ENCODE results near the gene GGA2. TPM values are rescaled to one million over a fixed set of nuclear protein-coding genes. Genes with fewer than 3 reads are reported as not detected.

Gene GGA2
- total RNA-seq, 1 donor from 2014 or later = 40.4 TPM

GRCh38 chr16:23500862-23501225 is 9.4 kb downstream of the GGA2 start:
- no peak for DNase-seq (ENCODE audit: low spot score)
- H3K4me1 Mint-ChIP-seq (ENCODE audit: low read depth) = peaks cover 39% of the 10 kb centered on the region
- H3K9me3 Mint-ChIP-seq (ENCODE audit: low read depth) = no peaks in the 10 kb centered on the region
- TF ChIP-seq CTCF (IDR thresholded peaks at IDR 0.05) = no peak
- H3K4me3 Mint-ChIP-seq (ENCODE audit: unreplicated experiment) = no peak overlapping the region
- no peaks in the 10 kb centered on the region for H3K27me3 Mint-ChIP-seq (ENCODE audit: low read depth)
- no peaks in the 10 kb centered on the region for H3K36me3 Mint-ChIP-seq (ENCODE audit: low read depth)
- no peak overlapping the region for H3K27ac Mint-ChIP-seq (ENCODE audit: unreplicated experiment)

- no peak overlapping the region for H3K27ac Mint-ChIP-seq (ENCODE audit: unreplicated experiment)
- H3K27me3 Mint-ChIP-seq (ENCODE audit: low read depth) = no peaks in the 10 kb centered on the region
- no peak overlapping the region for H3K4me3 Mint-ChIP-seq (ENCODE audit: unreplicated experiment)
- DNase-seq (ENCODE audit: low spot score) = no peak
- no peaks in the 10 kb centered on the region for H3K9me3 Mint-ChIP-seq (ENCODE audit: low read depth)
- no peaks in the 10 kb centered on the region for H3K36me3 Mint-ChIP-seq (ENCODE audit: low read depth)
- peaks cover 37% of the 10 kb centered on the region for H3K4me1 Mint-ChIP-seq (ENCODE audit: low read depth)
- no peak for TF ChIP-seq CTCF (IDR thresholded peaks at IDR 0.05)
These were observed 10.0 kb downstream of the GGA2 start for GRCh38 chr16:23500212-23500861.

GRCh38 chr16:23499801-23500200 is 10.5 kb downstream of the GGA2 start:
- peaks cover 36% of the 10 kb centered on the region for H3K4me1 Mint-ChIP-seq (ENCODE audit: low read depth)
- no peak for TF ChIP-seq CTCF (IDR thresholded peaks at IDR 0.05)
- no peaks in the 10 kb centered on the region for H3K9me3 Mint-ChIP-seq (ENCODE audit: low read depth)
- H3K36me3 Mint-ChIP-seq (ENCODE audit: low read depth) = peaks cover 2% of the 10 kb centered on the region
- no peaks in the 10 kb centered on the region for H3K27me3 Mint-ChIP-seq (ENCODE audit: low read depth)
- H3K4me3 Mint-ChIP-seq (ENCODE audit: unreplicated experiment) = no peak overlapping the region
- H3K27ac Mint-ChIP-seq (ENCODE audit: unreplicated experiment) = no peak overlapping the region
- DNase-seq (ENCODE audit: low spot score) = no peak

- H3K4me1 Mint-ChIP-seq (ENCODE audit: low read depth) = peaks cover 26% of the 10 kb centered on the region
- H3K27ac Mint-ChIP-seq (ENCODE audit: unreplicated experiment) = no peak overlapping the region
- H3K36me3 Mint-ChIP-seq (ENCODE audit: low read depth) = peaks cover 4% of the 10 kb centered on the region
- H3K4me3 Mint-ChIP-seq (ENCODE audit: unreplicated experiment) = no peak overlapping the region
- no peaks in the 10 kb centered on the region for H3K9me3 Mint-ChIP-seq (ENCODE audit: low read depth)
- TF ChIP-seq CTCF (IDR thresholded peaks at IDR 0.05) = no peak
- H3K27me3 Mint-ChIP-seq (ENCODE audit: low read depth) = no peaks in the 10 kb centered on the region
- no peak for DNase-seq (ENCODE audit: low spot score)
These were observed 11.4 kb downstream of the GGA2 start for GRCh38 chr16:23498863-23499262.

GRCh38 chr16:23497543-23497868 is 12.8 kb downstream of the GGA2 start:
- no peaks in the 10 kb centered on the region for H3K27me3 Mint-ChIP-seq (ENCODE audit: low read depth)
- peak overlapping the region; percentile 11 for H3K27ac Mint-ChIP-seq (ENCODE audit: unreplicated experiment)
- DNase-seq (ENCODE audit: low spot score) = no peak
- H3K9me3 Mint-ChIP-seq (ENCODE audit: low read depth) = no peaks in the 10 kb centered on the region
- TF ChIP-seq CTCF (IDR thresholded peaks at IDR 0.05) = no peak
- peaks cover 10% of the 10 kb centered on the region for H3K36me3 Mint-ChIP-seq (ENCODE audit: low read depth)
- H3K4me3 Mint-ChIP-seq (ENCODE audit: unreplicated experiment) = no peak overlapping the region
- peaks cover 24% of the 10 kb centered on the region for H3K4me1 Mint-ChIP-seq (ENCODE audit: low read depth)
